Activated CD4-positive, alpha-beta memory T cell treated with anti-CD3 and anti-CD28 coated beads for 36 hours (primary cell): Measurements from ENCODE around the gene PPEF2. TPM values are rescaled to one million over a fixed set of nuclear protein-coding genes. Genes with fewer than 3 reads are reported as not detected.

Source experiments
- CTCF ChIA-PET: fragments of 350-600 bp; sonication (Branson Sonifier 250); formaldehyde crosslinking; loops from one replicate; lab custom pipeline; 2021; ENCODE audit warnings: antibody characterized with exemption, inconsistent platforms; lab: Charles Lee
- POLR2A ChIA-PET: fragments of 350-600 bp; sonication (Branson Sonifier 250); formaldehyde crosslinking; loops from one replicate; lab custom pipeline; 2021; ENCODE audit warnings: antibody characterized with exemption; lab: Charles Lee
- DNase-seq: peaks from one replicate; pipeline ENCODE4 v3.0.0-alpha.2; 2020
- H3K27ac Mint-ChIP-seq: one replicate; pipeline ENCODE4 v1.8.0; 2021; ENCODE audit warnings: mixed read lengths
- H3K27me3 Mint-ChIP-seq: one replicate; pipeline ENCODE4 v1.8.0; 2021; ENCODE audit warnings: mixed read lengths
- H3K36me3 Mint-ChIP-seq: one replicate; pipeline ENCODE4 v1.8.0; 2021; ENCODE audit warnings: mixed read lengths
- H3K4me1 Mint-ChIP-seq: one replicate; pipeline ENCODE4 v1.8.0; 2021; ENCODE audit warnings: low read depth, mixed read lengths
- H3K4me3 Mint-ChIP-seq: one replicate; pipeline ENCODE4 v1.8.0; 2021; ENCODE audit warnings: mild to moderate bottlenecking, mixed read lengths
- H3K9me3 Mint-ChIP-seq: one replicate; pipeline ENCODE4 v1.8.0; 2021; ENCODE audit warnings: mixed read lengths
- intact Hi-C: fragments of 100-400 bp; cut with micrococcal nuclease; formaldehyde crosslinking; loops from one replicate; pipeline ENCODE4 v1.15.1; 2023
- total RNA-seq, 2 experiments: library from RNA; stranded (reverse); gene quantifications; one replicate each; pipeline ENCODE4 v1.2.3, GENCODE V29; 2021

The PPEF2 gene
- total RNA-seq, 2 experiments from 2014 or later, result 0.40 TPM; not detected in 1

- no peaks in the 10 kb centered on the region for H3K27me3 Mint-ChIP-seq
- no peak overlapping the region for H3K27ac Mint-ChIP-seq
- intact Hi-C loops, result no loop called here
- H3K4me1 Mint-ChIP-seq, result peaks cover 2% of the 10 kb centered on the region
- no peaks in the 10 kb centered on the region for H3K9me3 Mint-ChIP-seq
- CTCF ChIA-PET, result interaction anchor here (1.2 kb wide), 1 partner anchor 26 kb away, joined by 3 read pairs; no protein-coding TSS in a partner anchor
- H3K36me3 Mint-ChIP-seq, result no peaks in the 10 kb centered on the region
- no peak for DNase-seq
- POLR2A ChIA-PET, result no interaction called here
- H3K4me3 Mint-ChIP-seq, result no peak overlapping the region
Observed at GRCh38 chr4:75822416-75822815, 79.8 kb downstream of the PPEF2 start.

GRCh38 chr4:75821966-75822365 lies 80.3 kb downstream of the PPEF2 start:
- DNase-seq, result no peak
- Mint-ChIP-seq H3K4me3 (no peak overlapping the region), H3K27ac (no peak overlapping the region), H3K36me3 (no peaks in the 10 kb centered on the region), H3K27me3 (no peaks in the 10 kb centered on the region), H3K9me3 (no peaks in the 10 kb centered on the region), H3K4me1 (peaks cover 2% of the 10 kb centered on the region)
- POLR2A ChIA-PET, result no interaction called here
- intact Hi-C loops, result loop anchor here (1.0 kb wide), 1 partner anchor 27 kb away; no protein-coding TSS in a partner anchor
- CTCF ChIA-PET, result no interaction called here

GRCh38 chr4:75821216-75821615 lies 81.0 kb downstream of the PPEF2 start:
- ChIA-PET POLR2A (no interaction called here), CTCF (interaction anchor here (1.1 kb wide), 1 partner anchor 27 kb away, joined by 5 read pairs; no protein-coding TSS in a partner anchor)
- intact Hi-C loops, result loop anchor here (1.0 kb wide), 1 partner anchor 28 kb away; no protein-coding TSS in a partner anchor
- Mint-ChIP-seq H3K27me3 (no peaks in the 10 kb centered on the region), H3K4me1 (peaks cover 2% of the 10 kb centered on the region), H3K9me3 (no peaks in the 10 kb centered on the region), H3K36me3 (peaks cover 2% of the 10 kb centered on the region), H3K27ac (no peak overlapping the region), H3K4me3 (no peak overlapping the region)
- DNase-seq, result no peak

GRCh38 chr4:75820676-75821075 lies 81.6 kb downstream of the PPEF2 start:
- DNase-seq, result no peak
- CTCF ChIA-PET, result interaction anchor here (1.1 kb wide), 1 partner anchor 27 kb away, joined by 5 read pairs; no protein-coding TSS in a partner anchor
- Mint-ChIP-seq H3K27me3 (no peaks in the 10 kb centered on the region), H3K4me3 (no peak overlapping the region), H3K4me1 (peaks cover 2% of the 10 kb centered on the region), H3K9me3 (no peaks in the 10 kb centered on the region), H3K36me3 (peaks cover 5% of the 10 kb centered on the region), H3K27ac (no peak overlapping the region)
- POLR2A ChIA-PET, result no interaction called here
- intact Hi-C loops, result loop anchor here (1.0 kb wide), 1 partner anchor 29 kb away; no protein-coding TSS in a partner anchor

GRCh38 chr4:75820197-75820596 lies 82.1 kb downstream of the PPEF2 start:
- POLR2A ChIA-PET, result no interaction called here
- CTCF ChIA-PET, result interaction anchor here (1.1 kb wide), 1 partner anchor 28 kb away, joined by 5 read pairs; no protein-coding TSS in a partner anchor
- no peaks in the 10 kb centered on the region for H3K27me3 Mint-ChIP-seq
- H3K9me3 Mint-ChIP-seq, result no peaks in the 10 kb centered on the region
- intact Hi-C loops, result no loop called here
- H3K36me3 Mint-ChIP-seq, result peaks cover 10% of the 10 kb centered on the region
- DNase-seq, result no peak
- H3K4me3 Mint-ChIP-seq, result no peak overlapping the region
- no peak overlapping the region for H3K27ac Mint-ChIP-seq
- H3K4me1 Mint-ChIP-seq, result peaks cover 2% of the 10 kb centered on the region

GRCh38 chr4:75819121-75819520 lies 83.1 kb downstream of the PPEF2 start:
- Mint-ChIP-seq H3K27ac (no peak overlapping the region), H3K36me3 (peaks cover 16% of the 10 kb centered on the region), H3K4me3 (no peak overlapping the region), H3K4me1 (peaks cover 2% of the 10 kb centered on the region), H3K9me3 (no peaks in the 10 kb centered on the region), H3K27me3 (no peaks in the 10 kb centered on the region)
- CTCF ChIA-PET, result no interaction called here
- POLR2A ChIA-PET, result no interaction called here
- intact Hi-C loops, result no loop called here
- DNase-seq, result no peak

- intact Hi-C loops, result no loop called here
- Mint-ChIP-seq H3K27ac (no peak overlapping the region), H3K9me3 (no peaks in the 10 kb centered on the region), H3K27me3 (no peaks in the 10 kb centered on the region), H3K4me1 (peaks cover 2% of the 10 kb centered on the region), H3K4me3 (no peak overlapping the region), H3K36me3 (peaks cover 17% of the 10 kb centered on the region)
- ChIA-PET CTCF (no interaction called here), POLR2A (interaction anchor here (0.7 kb wide), 1 partner anchor 162 kb away, joined by 3 read pairs; no protein-coding TSS in a partner anchor)
- DNase-seq, result no peak
Observed at GRCh38 chr4:75817901-75818300, 84.4 kb downstream of the PPEF2 start.

Other genes with a start within 250 kb of the PPEF2 start
- gene G3BP2, start 229.0 kb downstream of the PPEF2 start, total RNA-seq, result 100 to 1,000 TPM; 137 to 144 TPM
- gene USO1, start 177.9 kb downstream of the PPEF2 start, total RNA-seq, result 10 to 100 TPM; 57.3 to 59.0 TPM
- 10 to 100 TPM; 31.7 to 32.2 TPM for gene NAAA, start 38.6 kb upstream of the PPEF2 start, total RNA-seq
- gene SDAD1, start 88.5 kb upstream of the PPEF2 start, total RNA-seq, result 10 to 100 TPM; 35.9 to 40.5 TPM
- under 1 TPM; 0.10 to 0.14 TPM for gene CXCL9, start 105.1 kb upstream of the PPEF2 start, total RNA-seq
- gene CXCL10, start 121.0 kb upstream of the PPEF2 start, total RNA-seq, result under 1 TPM; 0.36 to 0.51 TPM
- gene CXCL11, start 133.6 kb upstream of the PPEF2 start, total RNA-seq, result not detected
- gene ART3, start 172.3 kb upstream of the PPEF2 start, total RNA-seq, result under 1 TPM in 1 of 2 experiments, not detected in 1; 0.36 TPM
- 10 to 100 TPM; 51.3 to 55.9 TPM for gene NUP54, start 245.9 kb upstream of the PPEF2 start, total RNA-seq